RCC 7860 (cell line): Measurements from ENCODE around the gene HOXA6.

Experiments used
- DNase-seq: peaks from one replicate; pipeline ENCODE4 v3.0.0-alpha.2; 2015; ENCODE audit warnings: low spot score
- FAIRE-seq: peaks from 2 replicates; lab custom pipeline; 2012; peaks lifted over from hg19 to GRCh38; lab: Jason Lieb, UNC

Gene HOXA6

DNA sequence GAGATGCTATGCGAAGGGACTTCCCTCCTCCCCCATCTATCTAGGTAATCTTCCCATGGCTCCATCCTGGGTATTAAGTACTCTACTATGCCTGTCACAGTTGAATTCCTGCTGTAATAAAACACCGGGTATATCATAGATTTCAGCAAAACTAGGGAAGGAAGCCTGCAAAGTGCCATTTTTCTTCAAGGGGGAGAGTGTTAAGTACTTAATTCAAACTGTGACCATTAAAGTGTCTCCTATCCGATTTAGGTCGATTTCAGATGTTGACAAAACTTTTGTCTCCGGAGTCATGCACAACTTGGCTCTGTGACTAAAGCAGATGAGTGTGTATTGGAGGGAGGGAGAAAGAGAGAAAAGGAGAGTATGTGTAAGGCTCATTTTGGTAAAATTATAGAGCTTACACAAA lies 21.6 kb downstream of the HOXA6 start:
- DNase-seq, result peak; percentile 73
- FAIRE-seq, result peak; percentile 69

DNA sequence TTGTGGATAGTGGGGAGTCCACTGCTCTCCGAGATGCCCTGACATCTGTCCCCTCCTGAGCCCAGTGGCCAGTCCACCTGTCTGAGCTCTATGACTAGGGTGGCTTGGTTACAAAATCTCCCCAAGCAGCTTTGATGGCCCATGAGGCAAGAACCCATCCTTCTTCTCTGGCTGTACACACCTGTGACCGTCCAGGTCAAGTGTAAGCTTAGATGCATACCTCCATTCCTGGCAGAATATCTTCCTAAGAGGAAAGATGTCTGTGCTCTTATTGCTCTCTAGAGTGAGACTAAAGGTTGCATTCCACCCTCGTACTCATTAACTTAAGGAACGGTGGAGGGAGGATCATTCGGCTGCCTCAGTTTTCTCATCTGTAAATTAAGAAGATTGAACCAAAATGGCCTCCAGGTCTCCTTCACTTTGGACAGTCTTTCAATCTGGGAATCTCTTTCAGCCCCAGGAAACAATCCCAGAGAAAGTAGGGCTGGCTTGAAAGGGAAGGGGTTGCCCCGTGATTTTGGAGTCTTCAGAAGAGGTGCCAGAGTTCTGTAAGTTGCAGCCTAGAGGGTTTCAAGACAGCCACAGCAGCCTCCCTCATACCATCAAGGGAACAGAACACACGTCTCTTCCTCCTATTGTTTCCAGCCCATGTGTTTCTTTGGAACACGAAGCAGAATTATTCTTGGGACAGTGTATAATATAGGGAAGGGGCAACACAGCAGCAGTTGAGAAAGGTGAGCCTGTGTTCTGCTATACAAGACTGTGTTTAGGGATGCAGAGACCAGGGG lies 22.5 kb downstream of the HOXA6 start:
- FAIRE-seq, result no peak

DNA sequence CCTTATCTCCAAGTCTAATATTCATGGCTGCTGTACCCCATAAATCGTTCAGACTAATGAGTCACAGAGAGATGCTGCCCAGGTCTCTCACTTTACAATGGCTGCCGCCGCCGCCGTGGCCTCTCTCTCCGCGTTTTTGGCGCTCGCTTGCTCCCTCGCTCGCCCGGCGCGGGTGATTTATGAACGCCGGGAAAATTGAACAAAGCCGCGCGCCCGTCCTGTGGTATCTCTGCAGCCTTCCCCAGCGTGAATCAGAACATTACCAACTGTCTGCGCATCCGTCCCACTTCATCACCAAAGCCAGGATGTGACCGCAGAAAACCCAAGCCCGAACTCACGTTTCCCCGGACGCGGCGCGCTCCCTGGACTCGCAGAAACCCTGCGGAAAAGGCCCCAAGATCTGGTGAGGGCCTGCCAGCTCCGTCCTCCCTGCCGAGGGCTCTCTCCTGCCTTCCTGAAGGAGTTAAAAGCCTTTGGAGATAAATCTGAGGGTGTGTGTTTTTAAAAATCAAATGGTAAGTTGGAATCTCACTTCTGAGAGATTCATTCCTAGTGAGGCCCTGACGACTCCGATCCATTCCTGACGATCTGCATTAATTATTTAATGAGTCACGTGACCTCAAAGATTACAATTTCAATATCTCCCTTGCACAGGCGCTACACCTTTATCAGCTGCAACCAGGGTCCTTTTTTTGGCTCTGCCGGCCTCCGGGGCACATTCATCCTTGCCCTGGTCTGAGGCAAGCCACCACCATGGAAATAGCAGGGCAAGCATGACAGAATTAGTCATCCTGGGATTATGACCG lies 23.3 kb downstream of the HOXA6 start:
- DNase-seq (peak; percentile 95), FAIRE-seq (peak; percentile 89)

More for the DNA sequence above, 22.5 kb downstream of the HOXA6 start:
- no peak for DNase-seq

DNA sequence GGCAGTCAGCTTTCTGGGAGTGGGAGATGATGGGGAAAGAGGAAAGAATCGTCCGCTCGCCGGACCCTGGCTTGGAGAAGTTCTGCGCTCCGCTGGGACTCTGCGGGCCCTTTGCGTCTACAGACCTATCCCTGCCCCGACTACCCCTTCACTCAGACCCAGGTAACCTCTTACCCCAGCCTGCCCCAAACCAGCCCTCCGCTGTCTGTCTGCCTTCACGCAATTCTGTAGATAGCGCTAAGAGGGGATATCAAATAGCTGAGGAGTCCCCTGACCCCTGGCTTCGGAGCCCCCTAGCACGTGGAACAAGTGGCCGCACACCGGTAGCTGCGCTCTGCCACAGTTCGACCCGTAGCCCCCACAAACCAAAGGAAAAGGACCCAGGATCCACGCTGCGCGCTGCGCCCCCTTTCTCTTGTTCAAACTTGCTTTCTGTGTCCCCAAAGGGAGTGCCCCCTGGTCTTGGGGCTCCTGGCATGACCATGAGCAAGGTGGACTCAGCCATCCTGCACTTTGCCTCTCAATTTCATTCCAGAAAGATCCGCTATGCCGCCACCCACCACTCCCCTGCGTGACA lies 24.0 kb downstream of the HOXA6 start:
- DNase-seq (no peak), FAIRE-seq (no peak)

DNA sequence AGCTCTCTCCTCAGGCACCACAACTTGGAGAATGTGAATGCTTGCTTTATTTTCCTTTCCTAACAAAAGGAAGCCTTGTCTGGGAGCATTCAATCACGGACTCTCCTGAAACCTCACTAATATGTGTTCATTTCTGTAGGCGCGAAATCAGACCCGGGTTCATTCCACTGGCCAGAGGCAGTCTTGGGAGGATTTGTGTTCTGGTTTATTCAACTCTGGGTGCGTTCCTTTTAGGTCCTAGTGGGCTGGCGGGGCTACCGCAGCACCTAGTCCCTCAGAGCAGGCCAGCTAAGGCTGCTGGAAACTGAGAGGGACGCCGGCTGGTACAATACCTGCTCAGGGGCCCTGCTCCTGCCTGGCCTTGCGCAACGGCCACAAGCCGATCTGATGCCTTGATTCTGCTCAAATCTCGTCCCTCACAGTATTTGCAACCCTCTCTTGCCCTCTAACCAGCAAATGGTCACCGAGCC lies 24.5 kb downstream of the HOXA6 start:
- peak; percentile 37 for DNase-seq
- no peak for FAIRE-seq

DNA sequence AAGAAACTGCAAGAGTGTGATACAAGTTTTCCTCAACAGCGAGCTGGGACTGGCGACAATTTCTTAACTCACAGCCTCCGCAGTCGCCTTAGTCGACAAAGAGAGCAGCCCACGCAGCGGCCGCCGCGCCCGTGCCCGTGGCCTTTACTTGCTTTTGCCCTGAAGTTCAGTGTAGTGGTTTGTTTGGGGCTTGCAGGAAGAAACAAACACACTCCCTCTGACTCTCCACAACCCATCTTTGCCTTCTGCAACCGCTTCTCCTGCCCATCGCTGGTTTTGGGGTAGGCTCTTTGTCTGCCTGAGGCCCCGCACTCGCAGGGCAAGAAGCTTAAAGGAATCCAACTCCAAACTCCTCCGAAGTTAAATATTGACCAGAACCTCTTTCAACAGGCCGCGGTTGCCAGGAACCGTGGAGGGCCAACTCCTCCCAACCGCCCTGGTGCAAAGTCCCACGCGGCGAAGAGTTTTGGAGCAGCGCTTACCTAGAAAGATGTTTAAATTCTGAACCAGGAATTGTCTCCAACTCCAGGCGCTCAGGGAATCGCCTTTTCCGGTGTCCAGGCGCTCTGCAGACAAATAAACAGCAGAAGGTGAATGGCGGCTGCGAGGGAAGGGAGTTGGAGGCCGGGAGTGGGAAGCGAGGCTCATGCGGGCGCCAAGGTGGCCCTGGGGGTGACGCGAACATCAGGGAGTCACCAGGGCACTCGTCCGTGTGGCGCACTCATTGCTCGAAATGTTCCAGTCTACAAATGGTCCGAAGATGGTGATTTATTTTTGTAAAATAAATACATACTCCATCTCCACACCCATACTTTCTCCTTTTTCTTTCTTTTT lies 25.3 kb downstream of the HOXA6 start:
- peak; percentile 80 for DNase-seq
- peak; percentile 88 for FAIRE-seq

DNA sequence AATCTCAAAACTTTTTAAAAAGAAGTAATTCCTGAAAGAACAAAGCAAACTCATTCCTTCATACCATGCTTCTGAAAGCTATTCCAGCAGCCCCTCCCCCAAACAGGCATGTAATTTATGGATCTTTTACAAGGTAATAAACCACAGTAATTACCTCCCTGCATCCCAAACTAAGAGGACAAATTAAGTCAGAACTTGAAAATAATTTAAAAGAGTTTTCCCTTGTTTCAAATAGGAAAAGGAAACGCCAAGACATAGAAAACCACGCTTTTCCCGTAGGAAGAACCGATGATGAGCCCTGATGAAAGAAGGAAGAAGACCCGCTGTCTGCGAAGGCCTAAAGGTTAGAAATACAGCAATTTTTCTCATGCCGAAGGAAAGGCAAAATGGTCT lies 25.9 kb downstream of the HOXA6 start:
- no peak for DNase-seq
- FAIRE-seq, result peak; percentile 70

DNA sequence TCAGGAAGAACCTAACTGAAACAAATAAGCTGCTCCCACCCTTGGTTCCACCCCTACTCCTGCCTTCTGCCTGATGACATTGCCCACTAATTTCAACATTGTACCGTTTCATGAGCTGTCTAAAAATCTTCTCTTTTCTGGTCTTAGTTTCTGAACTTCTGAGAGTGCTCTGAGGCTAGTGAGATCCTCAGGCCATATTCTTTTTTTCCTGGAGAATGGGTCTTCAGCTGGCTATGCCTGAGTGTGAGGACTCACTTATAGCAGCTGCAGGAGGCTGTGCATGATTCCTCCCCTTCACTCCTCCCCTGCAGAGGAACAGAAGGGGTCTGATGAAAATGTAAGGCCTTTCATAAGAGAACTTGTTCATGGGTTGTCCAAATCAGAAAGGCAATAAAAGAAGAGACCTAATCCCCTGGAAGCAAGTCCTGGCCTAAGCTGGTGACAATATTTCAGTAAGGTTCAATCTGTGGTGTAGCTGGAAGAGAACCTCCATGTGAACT lies 28.1 kb downstream of the HOXA6 start:
- FAIRE-seq (peak; percentile 48), DNase-seq (no peak)

DNA sequence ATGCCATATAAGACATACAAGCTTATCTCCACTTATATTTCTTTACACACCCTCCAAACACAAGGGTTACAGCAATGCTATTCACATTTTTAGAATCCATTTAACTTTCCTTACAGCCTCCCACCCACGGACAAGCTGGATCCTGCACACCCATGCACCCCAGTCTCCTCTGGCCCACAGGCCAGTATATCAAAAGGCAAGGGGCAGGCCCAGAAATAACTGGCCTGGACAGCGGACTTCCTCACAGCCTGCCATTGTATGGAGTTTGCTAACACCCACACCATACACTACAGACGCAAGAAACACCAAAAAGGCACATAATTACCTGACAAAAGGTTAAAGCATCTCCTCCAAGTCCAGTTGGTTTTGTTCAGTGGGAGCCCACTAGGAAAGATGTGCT lies 29.0 kb downstream of the HOXA6 start:
- FAIRE-seq (no peak), DNase-seq (no peak)

DNA sequence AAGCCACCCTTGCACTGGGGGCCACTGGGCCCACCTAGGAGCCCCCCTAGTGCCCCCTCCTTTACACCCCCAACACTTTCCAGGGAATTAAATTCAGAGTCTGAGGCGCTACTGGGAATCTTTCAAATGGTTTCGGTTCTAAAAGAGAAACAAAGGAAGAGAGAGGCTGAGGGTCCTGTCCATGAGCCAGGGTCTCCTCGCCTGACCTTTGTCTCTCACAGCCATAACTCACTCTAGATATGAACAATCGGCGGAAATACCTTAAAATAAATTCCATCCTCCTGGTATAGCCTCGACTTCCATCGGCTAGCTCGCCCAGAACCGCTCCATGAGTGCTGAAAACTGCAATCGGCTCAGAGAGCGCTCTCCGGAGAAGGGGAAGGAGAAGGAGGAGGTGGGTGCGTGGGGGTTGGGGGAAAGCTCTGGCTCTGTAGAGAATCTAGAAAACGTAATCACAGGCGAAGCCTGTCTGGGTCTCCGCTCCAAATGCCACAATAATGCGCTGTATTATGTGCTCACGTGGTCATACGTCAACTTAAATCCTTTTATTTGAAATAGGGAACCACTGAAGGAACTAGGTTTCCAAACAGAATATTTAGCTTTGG lies 29.6 kb downstream of the HOXA6 start:
- DNase-seq (peak; percentile 84), FAIRE-seq (peak; percentile 89)

DNA sequence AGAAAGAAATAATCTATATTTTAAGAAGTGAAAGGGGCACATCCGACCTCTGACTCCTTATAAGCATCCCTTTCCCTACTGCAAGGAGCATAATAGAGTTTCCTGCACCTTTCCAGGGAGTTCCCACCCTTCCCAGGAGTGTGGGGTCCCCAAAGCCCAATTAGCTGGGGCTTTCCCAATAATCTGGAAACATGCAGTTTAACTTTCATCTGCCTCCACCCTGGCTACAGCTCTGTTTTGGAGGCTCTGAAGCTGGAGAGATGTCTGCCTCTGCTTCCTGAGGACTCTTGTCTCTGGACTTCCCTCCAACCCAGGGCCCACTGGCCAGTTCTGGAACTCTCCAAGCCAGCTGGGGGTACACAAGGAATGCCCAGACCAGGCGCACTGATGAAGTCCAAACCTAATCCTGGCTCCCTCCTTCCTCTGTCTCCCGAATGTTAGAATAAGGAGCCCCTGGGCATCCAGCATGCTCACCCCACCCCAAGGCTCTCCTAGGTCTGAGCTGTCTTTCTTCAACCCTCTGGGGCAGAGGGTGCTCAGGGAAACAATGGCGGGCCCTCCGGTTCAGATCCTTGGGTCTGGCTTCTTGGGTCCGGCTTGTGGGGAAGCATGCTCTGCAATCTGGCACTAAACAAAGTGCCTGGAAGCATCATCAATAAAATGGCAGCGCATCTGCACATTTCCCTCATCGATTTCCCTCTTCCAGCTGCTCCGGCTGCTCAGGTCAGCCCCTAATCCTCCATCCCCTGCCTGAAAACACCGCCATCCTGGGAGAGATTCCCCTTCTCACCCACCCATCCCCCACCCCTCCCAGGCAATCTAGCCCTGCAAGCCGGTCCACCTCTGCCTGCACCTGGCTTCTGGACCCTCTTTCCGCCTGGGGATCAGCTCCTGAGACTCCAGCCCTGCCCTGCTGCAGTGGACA lies 30.4 kb downstream of the HOXA6 start:
- FAIRE-seq (no peak), DNase-seq (no peak)

DNA sequence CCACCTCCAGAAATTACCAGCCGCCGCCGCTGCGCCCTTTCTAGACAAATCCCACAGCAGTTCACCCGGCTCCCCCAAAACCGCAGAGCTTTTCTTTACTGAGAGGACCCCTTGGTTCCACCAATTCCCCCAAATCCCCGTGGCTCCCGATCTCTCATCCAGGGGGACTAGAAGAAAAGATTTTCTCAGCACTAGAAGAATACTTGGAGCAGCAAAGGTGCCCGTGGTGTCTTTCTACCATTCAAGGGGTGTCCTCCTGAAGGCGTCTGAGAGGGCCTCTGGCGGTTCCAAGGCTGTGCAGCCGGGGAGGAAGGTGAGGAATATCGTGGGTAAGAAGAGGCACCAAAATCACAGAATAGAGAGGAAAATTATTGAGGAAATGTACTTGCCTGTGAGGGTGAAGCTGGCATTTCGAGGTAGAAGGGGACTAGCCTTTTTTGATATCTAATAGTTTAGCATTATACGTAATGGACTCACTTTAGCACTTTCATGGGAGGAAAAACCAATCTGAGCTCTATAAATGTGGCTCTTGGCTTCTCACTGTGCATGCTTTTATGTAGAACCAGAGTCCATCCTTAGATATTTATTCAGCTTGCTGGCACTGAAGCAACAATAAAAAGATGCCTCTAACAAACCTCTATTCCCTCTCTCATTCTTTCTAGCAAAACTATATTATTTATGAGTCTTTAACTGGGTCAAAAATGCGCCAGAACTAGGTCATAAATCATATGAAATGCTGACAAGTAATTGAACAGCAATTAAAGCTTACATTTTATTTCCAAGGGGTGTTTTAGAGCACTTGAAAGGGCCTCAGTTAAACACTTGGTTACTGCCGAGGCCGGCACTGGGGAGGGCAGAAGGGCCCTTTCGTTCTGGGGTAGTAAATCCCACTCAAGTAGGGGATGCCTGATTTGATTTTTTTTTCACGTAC lies 31.3 kb downstream of the HOXA6 start:
- no peak for DNase-seq
- FAIRE-seq, result no peak

DNA sequence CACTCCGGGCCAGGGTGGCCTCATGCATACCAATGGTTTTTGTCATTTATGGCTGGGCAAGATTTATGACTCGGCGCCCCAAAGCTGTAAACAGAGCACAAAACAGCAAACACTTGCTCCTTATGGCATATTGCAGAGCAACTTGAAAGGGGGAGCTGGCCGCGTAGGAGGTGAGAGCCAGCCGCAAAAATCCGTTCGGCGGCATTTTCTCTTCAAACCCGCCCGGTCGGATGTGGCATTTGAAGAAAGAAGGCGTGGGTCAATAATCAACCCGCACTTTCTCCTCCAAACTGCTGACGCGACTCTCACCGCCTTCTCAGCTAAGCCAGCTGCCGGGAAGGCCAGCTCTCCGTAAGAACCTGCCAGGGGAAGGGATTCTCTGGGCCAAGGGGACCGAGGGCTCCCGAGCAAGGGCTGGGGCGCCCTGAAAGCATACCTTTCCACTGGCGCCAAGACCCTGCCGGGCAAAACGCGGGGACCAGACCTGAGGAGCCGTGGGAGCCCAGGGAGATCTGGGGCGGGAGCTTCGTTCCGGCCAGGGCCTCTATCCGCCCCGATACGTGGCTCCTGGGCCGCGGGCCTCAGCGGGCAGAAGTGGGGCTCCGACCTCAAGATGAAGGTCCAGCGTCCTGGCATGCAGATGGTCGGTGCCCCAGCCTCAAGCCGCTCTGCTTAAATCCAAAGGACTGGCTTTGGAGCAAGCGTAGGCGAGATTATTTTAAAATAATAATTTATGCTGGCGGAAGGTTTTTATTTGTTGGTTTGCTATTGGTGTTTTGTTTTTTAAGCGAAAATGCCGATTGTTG lies 32.1 kb downstream of the HOXA6 start:
- FAIRE-seq, result peak; percentile 92
- peak; percentile 92 for DNase-seq

DNA sequence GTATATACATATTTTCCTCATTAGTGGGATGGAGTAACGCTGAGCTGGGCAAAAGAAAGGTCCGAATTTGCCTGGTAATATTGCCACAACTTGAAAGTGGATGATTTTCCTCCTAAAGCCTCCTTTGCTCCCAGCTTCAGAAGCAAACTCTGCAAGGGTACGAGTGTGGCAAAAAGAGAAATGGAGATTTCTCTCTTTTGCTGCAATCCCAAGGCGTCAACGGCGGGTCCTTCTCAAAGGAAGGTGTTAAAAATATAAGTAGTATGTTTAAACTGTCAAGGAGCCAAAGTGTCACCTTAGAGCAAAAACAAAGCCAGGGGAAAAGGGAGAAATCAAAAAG lies 32.7 kb downstream of the HOXA6 start:
- DNase-seq, result no peak
- no peak for FAIRE-seq

DNA sequence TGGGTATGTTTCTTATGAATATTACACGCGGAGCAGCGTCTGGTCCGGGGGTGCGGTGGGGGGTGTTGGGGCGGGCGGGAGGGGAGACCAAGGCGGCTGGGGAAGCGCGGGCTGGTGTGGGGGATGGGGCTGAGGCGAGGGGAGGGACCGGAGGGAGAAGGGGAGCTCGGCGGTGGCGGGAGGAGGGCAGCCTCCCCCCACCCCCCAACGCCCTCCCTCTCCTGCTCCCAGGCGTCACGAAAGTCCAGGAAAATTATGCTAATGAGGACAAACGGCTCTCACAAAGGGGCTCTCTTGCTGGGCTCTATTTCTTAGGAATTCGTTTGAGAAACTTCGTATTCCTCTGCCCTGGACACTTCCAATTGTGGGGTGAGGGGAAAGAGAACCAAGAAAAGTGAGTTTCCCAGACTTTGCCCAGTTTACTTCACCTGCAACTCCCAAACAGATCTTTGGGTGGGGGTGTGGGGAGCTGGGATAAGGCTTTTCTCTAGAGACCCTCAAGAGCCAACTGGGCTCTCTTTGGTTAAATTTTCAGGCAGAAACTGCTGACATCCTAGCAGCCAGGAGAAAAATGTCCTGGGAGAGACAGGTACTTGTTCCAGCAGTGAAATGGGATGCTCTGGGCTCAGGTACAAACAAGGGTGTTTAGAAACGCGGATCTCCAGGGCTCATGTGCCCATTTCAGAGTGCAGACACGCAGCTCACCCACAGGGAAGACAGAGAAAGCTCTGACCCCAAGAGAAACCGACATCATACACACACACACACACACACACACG lies 33.4 kb downstream of the HOXA6 start:
- DNase-seq (peak; percentile 82), FAIRE-seq (peak; percentile 71)
